Activated CD8-positive, alpha-beta memory T cell treated with anti-CD3 and anti-CD28 coated beads for 4 hours (primary cell): ENCODE data around the gene SLC7A11.
"Not testable (repeated sequence)": the region's sequence is repeated elsewhere in the genome, so short reads cannot be mapped to it uniquely, and the experiment has no call there.

Experiments used
- DNase-seq, 2 donors: peaks; one replicate each; pipeline ENCODE4 v3.0.0-alpha.2; 2020; ENCODE audit warnings: low read depth in 2 of 2

Gene SLC7A11

DNA sequence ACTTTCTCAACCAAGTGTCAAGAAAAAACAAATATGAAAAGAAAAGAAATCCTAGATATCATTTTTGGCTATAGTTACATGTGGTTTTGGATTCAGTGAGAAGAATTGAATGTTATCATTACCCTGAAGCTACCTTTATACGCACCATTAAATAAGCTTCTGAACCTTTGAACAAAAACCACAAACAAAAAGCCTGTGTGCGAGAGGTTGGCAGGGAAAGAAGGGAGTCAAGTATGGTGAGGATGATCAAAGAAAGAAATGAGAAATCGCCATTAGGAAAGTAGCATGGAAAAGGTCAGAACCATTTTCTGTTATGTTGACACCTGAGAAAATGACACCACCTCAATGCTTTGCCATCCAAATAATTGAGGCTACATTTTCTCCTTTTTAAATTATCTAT is 1.2 kb upstream of the SLC7A11 start:
- DNase-seq: no peak

DNA sequence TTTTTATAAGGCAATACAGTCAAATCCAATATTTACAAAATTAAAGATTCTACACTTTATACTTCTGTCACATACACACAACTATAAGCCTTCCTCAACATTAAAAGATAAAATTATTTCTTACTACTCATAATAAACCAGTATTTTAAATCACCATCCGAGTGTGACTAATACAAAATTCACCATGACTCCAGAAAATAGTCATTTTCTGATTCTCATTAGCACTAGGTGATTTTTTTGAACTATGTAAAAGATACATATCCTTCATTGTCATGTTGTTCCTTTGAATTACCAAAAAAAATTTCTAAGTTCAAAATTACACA is 646 bp upstream of the SLC7A11 start:
- DNase-seq: no peak

DNA sequence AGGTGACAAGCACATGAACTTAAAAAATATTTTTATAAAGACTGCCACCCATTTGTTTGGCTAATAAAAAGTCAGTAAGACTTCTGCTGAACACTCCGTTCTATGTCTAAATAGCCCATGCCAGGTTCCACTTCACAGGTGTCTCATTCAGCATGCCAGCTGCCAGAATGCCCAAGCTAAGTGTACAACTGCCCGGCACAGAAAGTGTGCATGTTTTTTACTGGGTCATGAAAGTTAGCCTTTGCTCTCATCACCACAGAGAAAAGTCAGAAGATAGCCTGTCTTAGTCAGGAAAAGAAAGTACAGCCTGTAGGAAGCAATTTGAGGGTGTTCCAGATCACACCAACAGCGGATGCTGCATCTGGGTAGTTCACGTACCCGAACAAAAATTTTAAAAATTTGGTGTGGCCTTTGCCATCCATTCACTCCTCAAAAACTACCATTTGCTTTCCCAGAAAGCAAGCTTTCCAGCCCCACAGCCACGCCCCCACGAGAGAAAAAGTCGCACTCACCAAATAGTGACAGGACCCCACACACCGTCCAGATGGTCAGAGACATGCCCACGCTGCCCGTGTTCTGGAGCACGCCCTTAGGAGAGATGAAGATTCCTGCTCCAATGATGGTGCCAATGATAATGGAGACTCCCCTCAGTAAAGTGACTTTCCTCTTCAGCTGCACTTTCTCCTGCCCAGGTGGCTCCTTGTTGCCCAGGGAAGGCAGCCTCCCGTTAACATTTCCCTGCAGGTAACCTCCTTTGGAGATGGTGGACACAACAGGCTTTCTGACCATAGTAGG is 671 bp downstream of the SLC7A11 start:
- DNase-seq: no peak

DNA sequence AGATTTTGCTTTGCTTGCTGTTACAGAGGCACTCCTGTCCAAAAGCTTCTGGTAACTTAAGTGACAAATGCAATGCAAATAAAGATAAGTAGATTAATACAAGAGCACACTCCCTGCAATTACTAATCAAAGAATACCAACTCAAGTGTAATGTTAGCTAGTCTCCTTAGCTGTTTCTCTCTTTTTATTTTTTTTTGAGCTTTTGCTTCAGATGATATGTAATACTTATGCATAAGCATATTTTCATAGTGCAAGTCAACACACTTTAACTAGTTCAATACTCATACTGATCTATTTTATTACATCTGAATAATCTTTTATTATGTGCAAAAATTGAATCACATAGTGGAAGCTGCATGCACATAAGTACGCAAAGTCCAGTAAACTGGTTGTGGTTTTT is 2.7 kb downstream of the SLC7A11 start:
- no peak for DNase-seq

DNA sequence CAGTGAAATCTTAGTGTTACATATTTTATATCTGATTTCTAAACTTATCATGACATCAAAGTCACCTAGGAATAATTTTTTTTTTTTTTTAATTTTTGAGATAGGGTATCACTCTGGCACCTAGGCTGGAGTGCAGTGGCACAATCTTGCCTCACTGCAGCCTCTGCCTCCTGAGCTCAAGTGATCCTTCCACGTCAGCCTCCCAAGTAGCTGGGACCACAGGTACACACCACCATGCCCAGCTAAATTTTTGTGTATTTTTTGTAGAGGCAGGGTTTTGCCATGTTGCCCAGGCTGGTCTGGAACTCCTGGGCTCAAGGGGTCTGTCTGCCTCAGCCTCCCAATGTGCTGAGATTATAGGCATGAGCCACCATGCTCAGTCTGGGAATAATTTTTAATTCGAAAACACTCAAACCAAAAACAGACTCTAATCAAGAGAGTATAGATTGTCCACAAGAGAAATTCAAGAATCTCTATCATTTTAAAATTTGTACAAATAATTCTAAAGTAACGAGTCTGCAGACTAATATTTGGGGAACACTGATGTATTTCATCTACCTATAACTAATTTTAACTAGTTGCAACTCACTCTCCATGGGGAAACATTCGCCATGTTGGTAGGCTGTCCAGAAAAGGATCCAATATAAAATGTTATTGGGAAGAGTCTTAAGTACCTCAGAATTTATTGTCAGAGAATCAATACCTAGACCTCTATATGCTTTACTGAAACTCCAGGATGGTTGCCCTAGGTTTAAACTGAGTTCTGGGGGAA is 3.4 kb downstream of the SLC7A11 start:
- DNase-seq: no peak

DNA sequence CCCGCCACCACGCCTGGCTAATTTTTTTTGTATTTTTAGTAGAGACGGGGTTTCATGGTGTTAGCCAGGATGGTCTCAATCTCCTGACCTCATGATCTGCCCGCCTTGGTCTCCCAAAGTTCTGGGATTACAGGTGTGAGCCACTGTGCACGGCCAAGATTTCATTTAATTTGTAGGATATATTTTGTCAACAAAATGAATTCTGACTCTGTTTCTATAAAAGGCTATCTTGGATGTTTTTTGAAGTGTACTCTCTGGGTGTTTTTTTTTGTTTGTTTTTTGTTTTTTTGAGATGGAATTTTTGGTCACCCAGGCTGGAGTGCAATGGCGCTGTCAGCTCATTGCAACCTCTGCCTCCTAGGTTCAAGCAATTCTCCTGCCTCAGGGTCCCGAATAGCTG is 5.0 kb downstream of the SLC7A11 start:
- not testable (repeated sequence) for DNase-seq

DNA sequence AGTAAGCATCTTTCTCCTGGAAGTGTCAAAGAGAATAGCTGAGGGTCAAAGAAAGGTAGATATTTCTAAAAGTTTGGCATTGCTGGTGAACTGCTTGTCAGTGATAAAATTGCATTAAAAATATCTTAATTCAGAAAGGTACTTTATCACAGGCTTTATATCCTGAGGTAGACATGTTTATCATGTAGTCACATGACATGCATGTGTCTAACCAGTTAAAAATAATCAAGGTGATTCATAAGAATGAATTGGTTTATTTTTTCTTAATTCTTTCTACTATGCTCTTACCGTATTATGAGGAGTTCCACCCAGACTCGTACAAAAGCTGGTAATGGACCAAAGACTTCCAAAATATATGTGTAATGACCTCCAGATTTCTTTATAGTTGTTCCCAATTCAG is 6.1 kb downstream of the SLC7A11 start:
- DNase-seq: no peak

DNA sequence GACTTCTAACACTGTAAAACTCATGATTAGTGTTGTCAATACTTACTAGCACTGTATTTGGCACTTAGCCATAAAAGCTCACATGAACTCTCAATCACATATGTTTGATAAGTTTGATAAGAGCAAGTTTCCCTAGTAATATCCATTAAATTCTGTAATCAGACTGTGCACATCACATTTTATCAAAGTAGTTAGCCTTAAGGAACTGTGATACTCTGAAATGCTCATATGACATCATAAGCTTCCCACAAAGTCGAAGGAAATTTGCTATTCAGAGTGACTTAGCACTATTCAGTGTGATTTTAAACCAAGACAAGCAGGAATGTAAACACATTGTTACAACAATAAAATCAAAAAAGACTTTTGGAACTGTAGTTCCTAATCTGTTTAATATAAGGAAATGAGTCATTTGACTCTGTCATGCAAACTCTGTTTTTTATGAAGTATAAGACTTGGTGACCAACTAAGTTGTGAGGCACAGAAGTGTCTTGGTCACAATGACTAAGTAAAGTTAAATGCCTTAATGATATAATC is 6.7 kb downstream of the SLC7A11 start:
- no peak for DNase-seq

DNA sequence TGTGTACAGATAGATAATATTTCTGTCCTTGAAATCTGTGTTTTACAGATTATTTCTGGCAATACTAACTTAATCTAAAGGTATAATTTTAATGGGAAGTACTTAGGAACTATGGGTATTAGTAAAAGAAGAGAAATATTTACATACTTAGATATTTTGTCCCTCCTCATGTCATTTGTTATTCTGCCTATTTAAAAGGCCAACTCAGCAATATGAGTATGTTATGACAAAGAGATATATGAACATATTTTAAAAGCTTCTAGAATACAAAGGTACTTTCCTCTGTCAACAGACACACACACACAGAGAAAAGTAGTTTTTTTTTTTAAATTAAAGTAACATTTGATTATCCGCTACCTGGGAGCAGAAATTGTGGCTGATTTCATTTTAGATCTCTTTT is 7.9 kb downstream of the SLC7A11 start:
- DNase-seq: no peak

DNA sequence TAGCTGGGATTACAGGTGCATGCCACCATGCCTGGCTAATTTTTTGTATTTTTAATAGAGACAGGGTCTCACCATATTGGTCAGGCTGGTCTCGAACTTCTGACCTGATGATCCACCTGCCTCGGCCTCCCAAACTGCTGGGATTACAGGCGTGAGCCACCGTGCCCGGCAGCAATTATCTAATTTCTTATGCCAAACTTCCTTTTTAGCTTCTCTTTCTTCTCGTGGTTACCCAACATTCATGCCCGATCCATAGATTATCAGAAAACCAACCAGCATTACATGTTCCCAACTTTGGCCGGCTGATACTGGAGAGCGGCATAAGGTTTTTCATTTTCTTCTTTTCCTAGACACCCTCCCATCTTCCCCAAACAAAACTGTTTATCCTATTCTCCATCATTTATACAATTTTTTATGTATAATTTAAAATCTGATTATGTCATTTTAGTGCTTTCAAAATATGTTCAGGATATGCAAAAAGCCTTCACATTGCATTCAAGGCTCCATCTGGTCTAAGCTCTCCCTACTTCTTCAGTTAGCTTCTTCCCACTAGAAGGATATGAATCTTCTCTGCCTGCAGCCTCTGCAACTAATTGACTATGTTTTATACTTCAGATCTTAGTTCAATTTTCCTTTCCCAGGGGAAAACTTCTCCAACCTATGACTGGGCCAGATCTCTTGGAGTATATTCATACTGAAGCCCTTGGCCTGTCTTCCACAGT is 8.7 kb downstream of the SLC7A11 start:
- DNase-seq: no peak

DNA sequence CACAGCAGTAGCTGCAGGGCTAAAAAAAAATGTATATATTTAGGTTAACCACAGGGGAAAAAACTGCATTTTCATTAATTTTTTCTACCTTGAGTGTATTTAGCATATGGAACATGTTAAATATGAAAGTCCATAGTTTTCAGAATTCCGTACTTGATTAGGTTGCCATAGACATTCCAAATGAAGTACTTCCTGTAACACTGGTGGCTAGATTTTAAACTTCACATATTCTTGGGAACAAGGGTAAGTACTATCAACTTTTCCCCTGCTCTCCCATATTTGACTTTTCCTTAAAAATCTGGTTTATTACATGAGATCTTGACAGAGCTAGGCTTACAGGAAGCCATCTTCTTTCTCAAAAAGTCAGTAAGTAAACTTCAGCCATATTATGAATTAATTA is 9.8 kb downstream of the SLC7A11 start:
- DNase-seq: no peak

DNA sequence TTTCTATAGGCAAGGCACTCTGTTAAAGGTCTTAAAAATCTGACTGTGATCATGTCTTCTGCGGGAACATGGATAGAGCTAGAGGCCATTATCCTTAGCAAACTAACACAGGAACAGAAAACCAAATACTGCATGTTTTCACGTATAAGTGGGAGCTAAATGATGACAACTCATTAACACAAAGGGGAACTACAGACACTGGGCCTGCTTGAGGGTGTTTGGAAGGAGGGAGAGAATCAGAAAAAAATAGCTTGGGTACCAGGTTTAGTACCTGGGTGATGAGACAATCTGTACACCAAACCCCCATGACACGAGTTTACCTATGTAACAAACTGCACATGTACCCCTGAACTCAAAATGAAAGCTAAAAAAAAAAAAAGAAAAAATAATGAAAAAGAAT is 12.1 kb downstream of the SLC7A11 start:
- no peak for DNase-seq

DNA sequence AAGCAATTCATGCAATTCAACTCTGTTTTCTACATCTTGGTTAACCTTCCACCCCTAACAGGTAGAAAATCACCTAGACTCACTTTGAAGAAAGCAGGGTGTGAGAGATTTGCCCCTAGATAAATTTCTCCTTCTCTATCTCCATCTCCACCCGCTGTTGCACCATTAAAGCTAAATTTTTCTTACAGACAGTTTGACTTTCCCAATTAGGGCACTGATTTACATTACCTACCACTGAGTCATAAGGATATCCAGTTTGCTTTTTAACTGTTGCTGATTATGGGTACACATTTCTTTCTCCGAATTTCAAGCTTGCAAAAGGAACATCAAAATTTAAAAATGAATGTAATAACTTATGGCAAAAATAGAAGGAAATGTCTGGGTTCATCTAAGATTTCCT is 13.0 kb downstream of the SLC7A11 start:
- DNase-seq: no peak

DNA sequence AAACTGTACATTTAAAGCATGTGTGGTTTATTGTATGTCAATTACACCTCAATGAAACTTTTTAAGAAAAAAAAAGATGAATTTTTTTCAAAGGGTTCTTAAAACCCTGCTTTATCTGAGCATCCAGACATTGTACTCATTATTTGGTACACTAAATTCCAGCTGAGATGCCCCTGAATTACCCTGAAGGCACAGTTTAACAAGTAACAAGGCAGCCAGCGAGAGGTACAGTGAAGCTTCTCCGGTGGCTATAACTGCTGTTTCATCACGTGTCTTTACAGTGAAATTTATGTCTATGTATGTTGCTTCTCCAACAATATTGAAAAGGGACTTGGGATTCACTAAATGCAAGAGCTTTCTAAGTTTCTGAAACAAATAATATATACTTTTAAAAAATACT is 15.8 kb downstream of the SLC7A11 start:
- no peak for DNase-seq

DNA sequence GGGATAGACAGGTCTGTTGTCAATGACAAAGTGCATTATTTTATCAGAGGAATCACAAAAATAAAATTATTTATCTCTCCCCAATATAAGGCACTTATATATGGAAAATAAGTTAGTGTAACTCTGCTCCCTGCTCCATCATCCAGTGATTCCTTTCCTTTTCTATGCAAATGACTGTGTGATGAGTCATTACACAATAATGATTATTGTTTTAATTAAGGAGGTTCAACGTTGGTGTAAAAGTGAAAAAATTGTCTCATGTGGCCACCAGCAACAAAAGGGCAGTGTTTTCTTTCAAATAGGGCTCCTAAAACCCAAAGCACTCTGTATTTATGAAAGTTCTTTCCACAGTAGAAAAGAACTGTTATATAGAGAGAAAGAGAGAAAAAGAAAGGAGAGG is 16.7 kb downstream of the SLC7A11 start:
- no peak for DNase-seq

DNA sequence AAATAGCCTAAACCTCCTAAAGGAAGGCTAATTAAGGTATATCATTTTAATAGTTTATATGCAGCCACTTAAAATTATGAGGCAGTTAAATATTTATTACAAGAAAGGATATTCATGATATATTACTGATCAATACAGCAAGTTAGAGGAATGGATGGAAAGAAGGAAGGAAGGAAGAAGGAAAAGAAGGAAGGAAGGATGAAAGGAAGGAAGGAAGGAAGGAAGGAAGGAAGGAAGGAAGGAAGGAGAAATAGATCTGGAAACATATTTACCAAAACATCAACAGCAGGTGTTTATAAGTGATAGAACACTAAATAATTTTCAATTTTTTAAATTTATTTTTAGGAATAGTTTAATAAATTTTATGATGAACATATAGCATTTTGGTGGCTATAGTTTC is 17.5 kb downstream of the SLC7A11 start:
- DNase-seq: no peak

DNA sequence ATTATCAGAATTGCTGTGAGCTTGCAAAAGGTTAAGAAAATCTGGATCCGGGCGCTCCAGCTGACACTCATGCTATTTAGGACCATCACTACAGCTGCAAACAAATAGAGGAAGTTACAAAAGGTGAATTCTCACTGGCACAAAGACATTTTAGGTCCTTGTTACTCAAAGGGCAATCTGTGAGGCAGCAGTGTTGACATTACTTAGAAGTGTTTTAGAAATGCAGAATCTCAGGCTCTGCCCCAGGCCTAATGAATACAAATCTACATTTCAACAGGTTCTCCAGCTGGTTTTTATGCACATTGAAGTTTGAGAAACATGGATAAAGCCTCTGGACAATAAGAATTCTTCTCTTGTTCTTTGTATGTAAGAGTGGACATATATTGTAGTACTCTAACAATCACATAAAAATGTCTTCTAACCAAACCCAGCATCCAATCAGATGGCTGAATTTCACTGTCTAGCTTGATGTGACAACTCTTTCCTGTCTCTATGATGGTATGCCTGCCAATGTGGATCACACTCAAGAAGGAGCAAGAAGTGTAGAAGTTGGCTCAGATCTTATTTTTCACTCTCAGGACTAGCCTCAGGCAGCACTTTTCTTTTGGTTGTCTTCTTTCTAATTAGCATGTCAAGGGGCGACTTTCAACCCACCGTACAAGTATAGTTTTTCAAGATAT is 18.8 kb downstream of the SLC7A11 start:
- DNase-seq: no peak

DNA sequence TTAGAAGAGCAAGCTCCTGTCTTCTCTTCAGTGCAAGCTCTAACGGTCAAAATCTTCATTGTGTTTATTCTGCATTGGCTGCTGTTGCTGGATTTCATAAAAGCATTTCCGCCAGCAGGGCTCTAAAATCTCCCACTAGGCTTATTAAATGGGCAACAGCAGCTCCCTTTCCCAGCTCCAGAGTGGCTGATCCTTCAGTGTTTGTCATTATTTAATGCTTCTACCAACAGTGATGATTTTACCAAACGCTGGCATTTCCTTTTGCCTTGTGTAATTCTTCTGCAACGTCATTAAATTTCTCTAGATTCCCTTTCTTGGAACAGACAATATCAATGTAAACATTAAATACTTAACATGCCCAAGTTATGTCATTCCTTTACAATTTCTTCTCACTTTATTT is 20.1 kb downstream of the SLC7A11 start:
- DNase-seq: no peak

DNA sequence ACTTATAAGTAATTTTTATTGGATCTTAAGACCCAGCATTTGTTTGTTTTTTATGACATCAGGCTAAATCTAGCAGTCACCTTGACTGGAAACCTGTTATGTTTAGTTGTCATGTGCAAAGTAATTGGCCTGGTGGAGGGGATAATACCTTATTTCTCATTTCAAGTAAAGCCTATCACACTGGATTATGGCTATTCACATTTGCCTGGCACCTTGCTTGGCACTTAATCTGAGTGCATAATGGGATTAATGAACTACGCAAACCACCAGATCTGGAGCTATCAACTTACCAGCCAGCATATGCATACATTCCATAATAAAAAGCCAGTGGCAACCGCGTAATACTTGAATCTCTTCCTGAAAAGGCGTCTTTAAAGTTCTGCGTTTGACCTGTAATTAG is 23.2 kb downstream of the SLC7A11 start:
- no peak for DNase-seq

DNA sequence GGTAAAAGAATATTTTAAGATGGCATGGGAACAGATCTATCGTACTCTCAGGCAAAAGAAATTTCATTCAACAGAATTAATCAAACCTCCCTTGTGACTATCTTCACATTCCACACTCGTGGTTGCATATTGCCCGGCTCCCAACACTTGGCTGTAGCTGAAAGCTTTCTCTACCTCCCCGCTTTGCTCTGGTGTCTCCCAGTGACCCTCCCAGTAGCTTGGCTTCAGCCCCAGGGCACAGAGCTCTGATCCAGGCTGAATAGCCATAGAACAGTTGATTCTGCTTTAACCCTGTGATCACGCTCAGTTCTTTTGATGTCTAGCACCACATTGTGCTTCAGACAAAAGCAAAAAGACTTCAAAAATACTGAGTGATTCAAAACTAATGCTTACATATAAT is 24.6 kb downstream of the SLC7A11 start:
- DNase-seq: no peak

DNA sequence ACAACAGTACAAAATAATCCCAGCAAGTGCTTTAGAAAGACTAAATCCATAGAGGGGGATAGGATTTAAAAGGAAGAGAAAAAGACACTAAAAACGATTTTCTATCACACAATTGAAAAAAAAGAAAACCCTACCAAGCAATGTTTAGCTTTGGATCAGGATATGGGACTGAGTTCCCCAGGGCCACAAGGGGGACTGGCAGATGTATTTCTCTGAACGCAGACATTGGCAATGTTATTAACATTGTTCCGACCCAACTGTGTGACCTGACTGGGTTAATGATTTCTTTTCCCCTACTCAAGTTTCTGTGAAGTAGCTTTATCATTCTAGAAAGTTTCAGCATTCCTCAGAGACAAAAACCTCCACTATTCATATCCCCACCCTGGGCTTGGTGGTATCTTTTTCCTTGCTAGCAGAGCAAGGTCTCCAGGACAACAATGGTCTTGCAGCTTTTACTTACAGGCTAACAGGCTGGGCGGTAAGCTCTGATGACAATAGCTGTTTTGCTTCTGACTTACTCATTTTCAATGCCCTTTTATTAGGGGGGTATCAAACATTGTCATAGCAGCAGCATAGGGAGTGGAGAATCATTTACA is 25.8 kb downstream of the SLC7A11 start:
- no peak for DNase-seq

DNA sequence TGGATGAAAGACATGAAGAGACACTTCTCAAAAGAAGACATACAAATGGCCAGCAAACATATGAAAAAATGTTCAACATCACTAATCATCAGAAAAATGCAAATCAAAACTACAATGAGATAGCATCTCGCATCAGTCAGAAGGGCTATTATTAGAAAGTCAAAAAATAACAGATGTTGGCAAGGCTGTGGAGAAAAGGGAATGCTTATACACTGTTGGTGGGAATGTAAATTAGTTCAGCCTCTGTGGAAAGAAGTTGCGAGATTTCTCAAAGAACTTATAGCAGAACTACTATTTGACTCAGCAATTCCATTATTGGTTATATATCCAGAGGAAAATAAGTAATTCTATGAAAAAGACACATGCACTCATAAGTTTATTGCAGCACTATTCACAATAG is 31.6 kb downstream of the SLC7A11 start:
- not testable (repeated sequence) for DNase-seq
